Endothelial cell of umbilical vein (primary cell): Measurements from ENCODE around the gene SNRPD2. TPM values are rescaled to one million over a fixed set of nuclear protein-coding genes. Genes with fewer than 3 reads are reported as not detected.

ENCODE experiments used
- BruUV-seq: library from RNA; stranded (reverse); fragments of 400-500 nt; replicated peaks from 2 replicates; lab custom pipeline; 2021; lab: Mats Ljungman, UMichigan
- CTCF ChIA-PET: fragments of 300-600, 350-600 bp; sonication (Branson Sonifier 250); formaldehyde crosslinking; loops from one replicate; lab custom pipeline; 2021; ENCODE audit warnings: antibody characterized with exemption, inconsistent platforms; lab: Charles Lee
- POLR2A ChIA-PET: fragments of 300-600, 350-600 bp; sonication (Branson Sonifier 250); formaldehyde crosslinking; loops from one replicate; lab custom pipeline; 2021; ENCODE audit warnings: antibody characterized with exemption, inconsistent platforms; lab: Charles Lee
- DNase-seq: peaks from one replicate; pipeline ENCODE4 v3.0.0-alpha.2; 2011; ENCODE audit warnings: low read depth, low spot score
- FAIRE-seq: peaks from 2 replicates; lab custom pipeline; 2011; peaks lifted over from hg19 to GRCh38; lab: Jason Lieb, UNC
- H2AFZ ChIP-seq: 2 replicates; pipeline ENCODE4 v1.6.0; 2012; ENCODE audit warnings: low read depth, low read length, control low read depth, inconsistent platforms
- H3K27ac ChIP-seq: 2 replicates; pipeline ENCODE4 v1.5.1; 2011; ENCODE audit warnings: low read depth, mild to moderate bottlenecking, control low read depth, low read length, moderate library complexity; ENCODE audit not compliant: insufficient read depth
- H3K27me3 ChIP-seq, 2 experiments: 2 replicates each; pipeline versions ENCODE4 v1.6.0 to v1.6.1; 2011; ENCODE audit warnings: low read length in 2 of 2, mixed read lengths in 1 of 2; ENCODE audit not compliant: control insufficient read depth in 2 of 2, insufficient read depth in 2 of 2
- H3K36me3 ChIP-seq, 2 experiments: 2 replicates in 1 of 2; 3 replicates in 1 of 2; pipeline ENCODE4 v1.5.1; 2011; ENCODE audit warnings: low read length in 2 of 2, mild to moderate bottlenecking in 1 of 2, moderate library complexity in 1 of 2; ENCODE audit not compliant: control insufficient read depth in 2 of 2, insufficient read depth in 2 of 2; ENCODE audit errors: extremely low read depth in 1 of 2
- H3K4me1 ChIP-seq: 3 replicates; pipeline ENCODE4 v1.5.1; 2011; ENCODE audit warnings: mild to moderate bottlenecking, low read length; ENCODE audit not compliant: control insufficient read depth, insufficient read depth; ENCODE audit errors: extremely low read depth
- H3K4me2 ChIP-seq: 2 replicates; pipeline ENCODE4 v1.6.1; 2011; ENCODE audit warnings: low read length, control low read depth, mixed read lengths; ENCODE audit not compliant: insufficient read depth
- H3K4me3 ChIP-seq, 3 experiments: fragments of 200-600 bp in 1 of 3; sonication (generic), shearing (Covaris generic) in 1 of 3; replicated peaks in 1 of 3; 2 replicates each; pipeline ENCODE4 v1.5.1; 2011 to 2016; ENCODE audit warnings: control low read depth in 3 of 3, low read length in 3 of 3, mild to moderate bottlenecking in 2 of 3, inconsistent platforms in 1 of 3, low read depth in 1 of 3, moderate library complexity in 1 of 3; ENCODE audit not compliant: insufficient read depth in 1 of 3
- H3K79me2 ChIP-seq: 2 replicates; pipeline ENCODE4 v1.6.0; 2012; ENCODE audit warnings: low read length, inconsistent platforms; ENCODE audit not compliant: control insufficient read depth, insufficient read depth
- H3K9ac ChIP-seq: replicated peaks from 2 replicates; pipeline ENCODE3; 2011; ENCODE audit warnings: low read length, control low read depth; ENCODE audit not compliant: insufficient read depth; ENCODE audit errors: extremely low read depth
- H3K9me1 ChIP-seq: replicated peaks from 3 replicates; pipeline ENCODE4 v1.6.0; 2011; ENCODE audit warnings: mild to moderate bottlenecking, low read length; ENCODE audit not compliant: control insufficient read depth, insufficient read depth; ENCODE audit errors: extremely low read depth
- H3K9me3 ChIP-seq: replicated peaks from 2 replicates; pipeline ENCODE4 v1.5.1; 2012; ENCODE audit warnings: low read length, inconsistent platforms; ENCODE audit not compliant: control insufficient read depth, insufficient read depth
- H4K20me1 ChIP-seq: replicated peaks from 2 replicates; pipeline ENCODE3; 2011; ENCODE audit warnings: mild to moderate bottlenecking, low read length; ENCODE audit not compliant: control insufficient read depth, insufficient read depth; ENCODE audit errors: extremely low read depth
- EZH2 ChIP-seq: IDR thresholded peaks from 2 replicates; pipeline ENCODE4 v1.6.1; 2012; ENCODE audit warnings: borderline replicate concordance, low read depth, mild to moderate bottlenecking, moderate library complexity, low read length, inconsistent platforms; ENCODE audit not compliant: severe bottlenecking
- FOS ChIP-seq: IDR thresholded peaks from 2 replicates; pipeline ENCODE4 v1.6.1; 2011; ENCODE audit warnings: mild to moderate bottlenecking, low read length, moderate library complexity, borderline replicate concordance; ENCODE audit not compliant: insufficient read depth
- GATA2 ChIP-seq: IDR thresholded peaks from 2 replicates; pipeline ENCODE4 v1.7.0; 2011; ENCODE audit warnings: low read depth, mild to moderate bottlenecking, moderate library complexity, mixed read lengths, low read length; ENCODE audit not compliant: insufficient read length, insufficient read depth
- JUN ChIP-seq: IDR thresholded peaks from 2 replicates; pipeline ENCODE4 v1.6.1; 2011; ENCODE audit warnings: borderline replicate concordance, low read depth; ENCODE audit not compliant: insufficient read length, insufficient read depth
- MYC ChIP-seq: IDR thresholded peaks from one replicate; pipeline ENCODE4 v1.6.1; 2011; ENCODE audit warnings: mild to moderate bottlenecking, low read depth, low read length
- POLR2A ChIP-seq: IDR thresholded peaks from 2 replicates; pipeline ENCODE4 v1.6.1; 2012; ENCODE audit warnings: low read depth, mild to moderate bottlenecking, control low read depth, low read length
- POLR2AphosphoS5 ChIP-seq: IDR thresholded peaks from 2 replicates; pipeline ENCODE4 v1.6.1; 2012; ENCODE audit warnings: low read depth, mild to moderate bottlenecking, control low read depth, low read length, moderate library complexity; ENCODE audit not compliant: insufficient read depth
- dilution Hi-C: fragments of 300-500 bp; cut with MboI; formaldehyde crosslinking; loops from one replicate; pipeline ENCODE4 v1.15.0; 2019; ENCODE audit warnings: low sequenced_read_pairs; ENCODE audit not compliant: extremely low pct_ligation_motif_present
- intact Hi-C: fragments of 100-400 bp; cut with micrococcal nuclease; formaldehyde crosslinking; loops from one replicate; pipeline ENCODE4 v1.10.0; 2022
- polyA plus RNA-seq, 4 experiments: library from polyadenylated mRNA; depleted of rRNA in 3 of 4; stranded (reverse) in 3 of 4; unstranded in 1 of 4; fragments of >200 nt; gene quantifications; 2 replicates each; pipeline versions ENCODE4 v1.2.1 to v1.2.3, GENCODE V29; 2011 to 2012; ENCODE audit warnings: missing spikeins in 1 of 4
- total RNA-seq: library from RNA; stranded (reverse); gene quantifications from 2 replicates; pipeline ENCODE4 v1.2.3, GENCODE V29; 2021
- TF ChIP-seq, protein P1 (sequence below), 2 donors: IDR thresholded peaks; 1 replicate in 1 of 2; 2 replicates in 1 of 2; pipeline ENCODE4 v1.5.1; 2011; ENCODE audit warnings: low read length in 2 of 2, mild to moderate bottlenecking in 2 of 2, moderate library complexity in 2 of 2, control low read depth in 1 of 2, inconsistent platforms in 1 of 2, low read depth in 1 of 2; ENCODE audit not compliant: insufficient read depth in 1 of 2; ENCODE audit errors: extremely low read depth in 1 of 2
- TF ChIP-seq, protein P2 (sequence below): IDR thresholded peaks from 2 replicates; pipeline ENCODE4 v1.6.1; 2011; ENCODE audit not compliant: insufficient read depth, insufficient read length

Gene SNRPD2
- total and polyA plus RNA-seq, 2 donors (not counting 3 experiments of a cell fraction or from before 2014, with no cell fraction given) = 512 to 519 TPM

DNA sequence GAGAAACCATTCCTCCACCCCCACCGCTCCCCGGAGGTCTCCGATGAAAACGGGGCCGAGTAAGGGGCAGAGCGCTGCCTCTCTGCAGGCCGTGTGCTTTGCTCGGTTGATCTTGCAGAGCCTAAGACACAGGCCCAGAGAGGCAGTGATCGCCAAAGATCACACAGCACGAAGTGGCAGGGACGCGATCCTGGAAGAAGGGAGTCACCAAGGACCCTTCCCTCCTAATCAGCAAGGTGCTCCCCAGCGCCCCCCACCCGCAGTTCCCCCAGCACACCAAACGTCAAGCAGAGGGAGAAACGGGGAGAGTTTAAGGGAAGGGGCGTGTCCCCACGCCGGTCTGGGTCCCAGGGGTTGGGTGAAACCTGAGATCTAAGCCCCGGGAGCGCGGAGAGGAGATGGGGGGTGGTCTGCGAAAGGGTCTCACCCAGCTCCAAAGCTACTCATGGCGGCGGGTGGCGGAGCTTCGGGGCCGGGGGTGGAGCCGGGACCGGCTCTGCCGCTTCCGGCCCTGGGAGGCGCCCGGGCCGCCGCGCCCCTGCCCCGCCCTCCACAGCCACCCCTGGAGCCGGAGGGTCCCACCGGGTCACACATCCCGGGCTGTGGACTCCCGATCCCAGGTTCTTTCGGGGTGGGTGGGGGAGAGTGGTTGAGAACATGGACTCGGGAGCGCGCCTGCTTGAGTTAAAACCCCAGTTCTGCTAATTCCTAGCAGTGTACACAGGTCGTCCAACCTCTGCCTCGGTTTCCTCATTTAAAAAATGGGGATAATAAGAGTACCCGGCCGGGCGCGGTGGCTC, 52.6 kb downstream of the SNRPD2 start, which contains the start of gene EML2:
Gene EML2, minus strand, starts transcription at position 468 of the 800 bp plus-strand sequence. Its CDS starts 21 bp downstream, at position 447.
- Histone ChIP-seq H3K9me3 (no peaks in the 10 kb centered on the region), H2AFZ (peak within 1 kb of the TSS; percentile 78), H3K4me3 (peak within 1 kb of the TSS; percentile 45 to 62 (median 52)), H3K27ac (peak within 1 kb of the TSS; percentile 10), H3K36me3 (no peaks in the 10 kb centered on the region), H3K79me2 (no peaks in the 10 kb centered on the region), H3K9me1 (no peaks in the 10 kb centered on the region), H4K20me1 (no peaks in the 10 kb centered on the region), H3K4me2 (peak within 1 kb of the TSS; percentile 64), H3K27me3 (no peaks in the 10 kb centered on the region), H3K9ac (peak within 1 kb of the TSS; percentile 10), H3K4me1 (peaks cover 38% of the 10 kb centered on the region)
- intact Hi-C loops = loop anchor here (1.0 kb wide), 1 partner anchor 24 kb away; no protein-coding TSS in a partner anchor
- FAIRE-seq (peak; percentile 65), DNase-seq (peak; percentile 33)
- BruUV-seq = no TSS peak
- dilution Hi-C loops = no loop called here
- POLR2A ChIA-PET = no interaction called here
- TF ChIP-seq, protein P1, sequence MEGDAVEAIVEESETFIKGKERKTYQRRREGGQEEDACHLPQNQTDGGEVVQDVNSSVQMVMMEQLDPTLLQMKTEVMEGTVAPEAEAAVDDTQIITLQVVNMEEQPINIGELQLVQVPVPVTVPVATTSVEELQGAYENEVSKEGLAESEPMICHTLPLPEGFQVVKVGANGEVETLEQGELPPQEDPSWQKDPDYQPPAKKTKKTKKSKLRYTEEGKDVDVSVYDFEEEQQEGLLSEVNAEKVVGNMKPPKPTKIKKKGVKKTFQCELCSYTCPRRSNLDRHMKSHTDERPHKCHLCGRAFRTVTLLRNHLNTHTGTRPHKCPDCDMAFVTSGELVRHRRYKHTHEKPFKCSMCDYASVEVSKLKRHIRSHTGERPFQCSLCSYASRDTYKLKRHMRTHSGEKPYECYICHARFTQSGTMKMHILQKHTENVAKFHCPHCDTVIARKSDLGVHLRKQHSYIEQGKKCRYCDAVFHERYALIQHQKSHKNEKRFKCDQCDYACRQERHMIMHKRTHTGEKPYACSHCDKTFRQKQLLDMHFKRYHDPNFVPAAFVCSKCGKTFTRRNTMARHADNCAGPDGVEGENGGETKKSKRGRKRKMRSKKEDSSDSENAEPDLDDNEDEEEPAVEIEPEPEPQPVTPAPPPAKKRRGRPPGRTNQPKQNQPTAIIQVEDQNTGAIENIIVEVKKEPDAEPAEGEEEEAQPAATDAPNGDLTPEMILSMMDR (IDR thresholded peaks at IDR 0.05; ENCODE audit: extremely low read depth in 1 of 2, insufficient read depth in 1 of 2, low read depth in 1 of 2, low read length in 2 of 2) = peak in 1 of 2 donors; percentile 15
- TF ChIP-seq MYC = no peak
- no peak for TF ChIP-seq JUN
- no peak for TF ChIP-seq EZH2
- TF ChIP-seq, protein P2, sequence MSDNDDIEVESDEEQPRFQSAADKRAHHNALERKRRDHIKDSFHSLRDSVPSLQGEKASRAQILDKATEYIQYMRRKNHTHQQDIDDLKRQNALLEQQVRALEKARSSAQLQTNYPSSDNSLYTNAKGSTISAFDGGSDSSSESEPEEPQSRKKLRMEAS = no peak
- TF ChIP-seq GATA2 = no peak
- peak; percentile 33 for TF ChIP-seq POLR2AphosphoS5
- TF ChIP-seq FOS = no peak
- TF ChIP-seq POLR2A = no peak
- CTCF ChIA-PET = interaction anchor here (0.6 to 5.3 kb wide), 3 partner anchors 25 to 84 kb away, joined by 4 to 91 read pairs (median 4); no protein-coding TSS in a partner anchor
